Measurements from ENCODE around the gene PLEKHH3.

The PLEKHH3 gene

GRCh38 chr17:42698736-42699414 is 22.1 kb upstream of the PLEKHH3 start:
- in situ Hi-C loops (cut with HindIII; ENCODE audit: low sequenced_read_pairs), result no loop called here
- TF ChIP-seq CTCF (IDR thresholded peaks at IDR 0.05; ENCODE audit: low read depth, low read length), result no peak
- no peak overlapping the region for H3K4me3 ChIP-seq (ENCODE audit: low read depth, low read length)
- peak; percentile 63 for DNase-seq (ENCODE audit: low read depth, low spot score)

GRCh38 chr17:42697108-42697811 is 20.5 kb upstream of the PLEKHH3 start:
- no peak overlapping the region for H3K4me3 ChIP-seq (ENCODE audit: low read depth, low read length)
- in situ Hi-C loops (cut with HindIII; ENCODE audit: low sequenced_read_pairs), result no loop called here
- TF ChIP-seq CTCF (IDR thresholded peaks at IDR 0.05; ENCODE audit: low read depth, low read length), result no peak
- no peak for DNase-seq (ENCODE audit: low read depth, low spot score)

GRCh38 chr17:42695500-42695899 is 18.7 kb upstream of the PLEKHH3 start:
- in situ Hi-C loops (cut with HindIII; ENCODE audit: low sequenced_read_pairs), result no loop called here
- TF ChIP-seq CTCF (IDR thresholded peaks at IDR 0.05; ENCODE audit: low read depth, low read length), result no peak
- DNase-seq (ENCODE audit: low read depth, low spot score), result no peak
- no peak overlapping the region for H3K4me3 ChIP-seq (ENCODE audit: low read depth, low read length)

GRCh38 chr17:42694524-42694923 is 17.7 kb upstream of the PLEKHH3 start:
- H3K4me3 ChIP-seq (ENCODE audit: low read depth, low read length), result no peak overlapping the region
- no peak for DNase-seq (ENCODE audit: low read depth, low spot score)
- no peak for TF ChIP-seq CTCF (IDR thresholded peaks at IDR 0.05; ENCODE audit: low read depth, low read length)
- in situ Hi-C loops (cut with HindIII; ENCODE audit: low sequenced_read_pairs), result no loop called here

GRCh38 chr17:42692489-42692888 is 15.7 kb upstream of the PLEKHH3 start:
- TF ChIP-seq CTCF (IDR thresholded peaks at IDR 0.05; ENCODE audit: low read depth, low read length), result no peak
- H3K4me3 ChIP-seq (ENCODE audit: low read depth, low read length), result no peak overlapping the region
- in situ Hi-C loops (cut with HindIII; ENCODE audit: low sequenced_read_pairs), result no loop called here
- DNase-seq (ENCODE audit: low read depth, low spot score), result no peak

GRCh38 chr17:42691021-42691545 is 14.3 kb upstream of the PLEKHH3 start:
- no peak for TF ChIP-seq CTCF (IDR thresholded peaks at IDR 0.05; ENCODE audit: low read depth, low read length)
- in situ Hi-C loops (cut with HindIII; ENCODE audit: low sequenced_read_pairs), result no loop called here
- no peak overlapping the region for H3K4me3 ChIP-seq (ENCODE audit: low read depth, low read length)
- no peak for DNase-seq (ENCODE audit: low read depth, low spot score)
